Left lung (tissue), 10 donors: ENCODE measurements around the gene WDPCP. TPM values are rescaled to one million over a fixed set of nuclear protein-coding genes. Genes with fewer than 3 reads are reported as not detected.

Experiments used
- ATAC-seq: fragments of 200-7000 bp; cut with Tn5 transposase; one replicate; pipeline ENCODE4 v1.9.1; 2020; ENCODE audit warnings: moderate library complexity
- DNase-seq, 4 donors: peaks; one replicate each; pipeline ENCODE4 v3.0.0-alpha.2; 2013 to 2020
- H3K27ac ChIP-seq, 2 donors: fragments of 200-600 bp; sonication (generic) in 1 of 2; one replicate each; pipeline versions ENCODE4 v1.5.0 to v1.8.0; 2020 to 2021
- H3K27me3 ChIP-seq, 2 donors: fragments of 200-600 bp; sonication (generic) in 1 of 2; one replicate each; pipeline versions ENCODE4 v1.5.0 to v1.8.0; 2020 to 2021
- H3K36me3 ChIP-seq, 2 donors: fragments of 200-600 bp; sonication (generic) in 1 of 2; one replicate each; pipeline versions ENCODE4 v1.5.0 to v1.8.0; 2020 to 2021
- H3K4me1 ChIP-seq, 2 donors: fragments of 200-600 bp; one replicate each; pipeline ENCODE4 v1.8.0; 2021
- H3K4me3 ChIP-seq, 2 donors: fragments of 200-600 bp; sonication (generic) in 1 of 2; one replicate each; pipeline versions ENCODE4 v1.5.0 to v1.8.0; 2020 to 2021; ENCODE audit warnings: mild to moderate bottlenecking in 1 of 2
- H3K9me3 ChIP-seq, 2 donors: fragments of 200-600 bp; sonication (generic) in 1 of 2; one replicate each; pipeline versions ENCODE4 v1.5.0 to v1.8.0; 2020 to 2021
- CTCF ChIP-seq, 2 donors: fragments of 200-600 bp; sonication (generic) in 1 of 2; IDR thresholded peaks; one replicate each; pipeline versions ENCODE4 v1.5.0 to v1.8.0; 2021; ENCODE audit warnings: antibody characterized with exemption in 2 of 2
- intact Hi-C, 2 donors: fragments of 100-400 bp; cut with DNase I; formaldehyde crosslinking; loops; one replicate each; pipeline versions ENCODE4 v1.11.2 to v1.14.2; 2022
- polyA plus RNA-seq, 6 donors: library from polyadenylated mRNA; unstranded; fragments of 120-200 nt; gene quantifications; one replicate each; pipeline ENCODE4 v1.2.1, GENCODE V29; 2013; ENCODE audit not compliant: insufficient read length in 6 of 6
- total RNA-seq, 2 donors: library from RNA; stranded (reverse); fragmentation: NEBNext Ultra II Directional; extraction: Animal tissue kit (Norgen Biotek cat#: 25700); gene quantifications; one replicate each; pipeline ENCODE4 v1.2.1, GENCODE V29; 2021
- donor health status: DM: no; HTN: yes; CAD: no.
- donor health status: DM: no; HTN: no; CAD: no.

The WDPCP gene
- total and polyA plus RNA-seq, 8 donors = 9.0 to 17.5 (median 14.4) TPM

GRCh38 chr2:63346411-63346810, 241.9 kb downstream of the WDPCP start:
- Histone ChIP-seq H3K4me3 (no peak overlapping the region), H3K27me3 (no peaks in the 10 kb centered on the region), H3K4me1 (no peaks in the 10 kb centered on the region), H3K9me3 (peaks cover 0 to 41% of the 10 kb centered on the region in 2 donors), H3K27ac (no peak overlapping the region), H3K36me3 (no peaks in the 10 kb centered on the region)
- intact Hi-C loops = no loop called here
- DNase-seq = no peak
- ATAC-seq = no peak
- TF ChIP-seq CTCF (IDR thresholded peaks at IDR 0.05) = no peak

- H3K4me3 ChIP-seq = no peak overlapping the region
- no peaks in the 10 kb centered on the region for H3K27me3 ChIP-seq
- no peaks in the 10 kb centered on the region for H3K4me1 ChIP-seq
- no peak overlapping the region for H3K27ac ChIP-seq
- H3K9me3 ChIP-seq = peaks cover 0 to 39% of the 10 kb centered on the region in 2 donors
- intact Hi-C loops = no loop called here
- no peak for DNase-seq
- H3K36me3 ChIP-seq = no peaks in the 10 kb centered on the region
- ATAC-seq = no peak
- no peak for TF ChIP-seq CTCF (IDR thresholded peaks at IDR 0.05)
Observed at GRCh38 chr2:63345285-63345633, 243.0 kb downstream of the WDPCP start.

- Histone ChIP-seq H3K27ac (no peak overlapping the region), H3K4me3 (no peak overlapping the region), H3K9me3 (peaks cover 0 to 34% of the 10 kb centered on the region in 2 donors), H3K36me3 (no peaks in the 10 kb centered on the region), H3K4me1 (no peaks in the 10 kb centered on the region), H3K27me3 (no peaks in the 10 kb centered on the region)
- intact Hi-C loops = no loop called here
- no peak for DNase-seq
- no peak for TF ChIP-seq CTCF (IDR thresholded peaks at IDR 0.05)
- ATAC-seq = no peak
Observed at GRCh38 chr2:63344575-63345284, 243.5 kb downstream of the WDPCP start.

GRCh38 chr2:63343397-63344109, 244.7 kb downstream of the WDPCP start:
- no peak for TF ChIP-seq CTCF (IDR thresholded peaks at IDR 0.05)
- Histone ChIP-seq H3K4me3 (no peak overlapping the region), H3K36me3 (no peaks in the 10 kb centered on the region), H3K27ac (no peak overlapping the region), H3K4me1 (no peaks in the 10 kb centered on the region), H3K27me3 (no peaks in the 10 kb centered on the region), H3K9me3 (peaks cover 0 to 34% of the 10 kb centered on the region in 2 donors)
- no peak for DNase-seq
- intact Hi-C loops = no loop called here
- no peak for ATAC-seq

- Histone ChIP-seq H3K9me3 (peaks cover 0 to 40% of the 10 kb centered on the region in 2 donors), H3K4me3 (no peak overlapping the region), H3K4me1 (no peaks in the 10 kb centered on the region), H3K36me3 (no peaks in the 10 kb centered on the region), H3K27ac (no peak overlapping the region), H3K27me3 (no peaks in the 10 kb centered on the region)
- ATAC-seq = no peak
- no peak for DNase-seq
- no peak for TF ChIP-seq CTCF (IDR thresholded peaks at IDR 0.05)
- intact Hi-C loops = no loop called here
Observed at GRCh38 chr2:63340443-63340842, 247.8 kb downstream of the WDPCP start.
